Lower lobe of right lung (tissue), 2 donors: Measurements from ENCODE around the gene KCNQ1. TPM values are rescaled to one million over a fixed set of nuclear protein-coding genes. Genes with fewer than 3 reads are reported as not detected.

Experiments used
- ATAC-seq, 2 donors: fragments of 200-7000 bp; cut with Tn5 transposase; one replicate each; pipeline ENCODE4 v1.9.1; 2020 to 2022; ENCODE audit warnings: mild to moderate bottlenecking in 2 of 2, moderate library complexity in 2 of 2
- DNase-seq: peaks from one replicate; pipeline ENCODE4 v3.0.0-alpha.2; 2020
- H3K27ac ChIP-seq: fragments of 200-600 bp; one replicate; pipeline ENCODE4 v1.8.0; 2022
- H3K27me3 ChIP-seq: fragments of 200-600 bp; one replicate; pipeline ENCODE4 v1.8.0; 2022; ENCODE audit warnings: low read depth
- H3K36me3 ChIP-seq: fragments of 200-600 bp; one replicate; pipeline ENCODE4 v1.8.0; 2022; ENCODE audit warnings: mild to moderate bottlenecking
- H3K4me1 ChIP-seq: fragments of 200-600 bp; one replicate; pipeline ENCODE4 v1.8.0; 2022
- H3K4me3 ChIP-seq: fragments of 200-600 bp; one replicate; pipeline ENCODE4 v1.8.0; 2022; ENCODE audit warnings: mild to moderate bottlenecking
- H3K9me3 ChIP-seq: fragments of 200-600 bp; one replicate; pipeline ENCODE4 v1.8.0; 2022
- intact Hi-C: fragments of 100-400 bp; cut with DNase I; formaldehyde crosslinking; loops from one replicate; pipeline ENCODE4 v1.11.0; 2022
- total RNA-seq: library from RNA; stranded (reverse); fragmentation: NEBNext Ultra II Directional; extraction: Animal tissue kit (Norgen Biotek cat#: 25700); gene quantifications from one replicate; pipeline ENCODE4 v1.2.1, GENCODE V29; 2021
- TF ChIP-seq, protein P1 (sequence below): fragments of 200-600 bp; IDR thresholded peaks from one replicate; pipeline ENCODE4 v1.8.0; 2022; ENCODE audit warnings: antibody characterized with exemption, mild to moderate bottlenecking
- donor health status: DM: no; HTN: yes; CAD: no; lungs with severe emphysema.

The KCNQ1 gene
- total RNA-seq, 1 donor from 2014 or later: 51.0 TPM

DNA sequence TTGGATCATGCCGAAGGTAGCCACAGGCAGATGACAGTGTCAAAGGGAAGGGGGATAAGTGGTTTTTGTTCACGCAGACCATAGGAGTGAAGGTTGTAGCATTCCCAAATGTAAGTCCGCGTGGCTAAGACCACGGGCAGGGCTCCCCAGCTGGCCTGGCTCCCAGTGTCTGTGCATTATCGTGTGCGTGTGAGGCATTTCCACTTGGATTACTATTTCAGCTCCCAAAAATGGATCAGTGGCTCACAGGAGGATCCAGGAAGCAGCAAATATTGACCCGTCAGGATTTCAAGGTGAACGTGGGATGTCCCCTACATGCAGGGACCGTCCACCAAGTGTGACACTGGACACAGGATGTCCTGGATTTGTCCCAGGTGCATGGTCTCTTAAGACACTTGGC lies 430.2 kb downstream of the KCNQ1 start:
- peaks cover 12% of the 10 kb centered on the region for H3K27me3 ChIP-seq
- ATAC-seq: no peak
- intact Hi-C loops: no loop called here
- H3K36me3 ChIP-seq: no peaks in the 10 kb centered on the region
- DNase-seq: no peak
- H3K4me1 ChIP-seq: peaks cover 6% of the 10 kb centered on the region
- no peaks in the 10 kb centered on the region for H3K9me3 ChIP-seq
- H3K4me3 ChIP-seq: no peak overlapping the region
- TF ChIP-seq, protein P1, sequence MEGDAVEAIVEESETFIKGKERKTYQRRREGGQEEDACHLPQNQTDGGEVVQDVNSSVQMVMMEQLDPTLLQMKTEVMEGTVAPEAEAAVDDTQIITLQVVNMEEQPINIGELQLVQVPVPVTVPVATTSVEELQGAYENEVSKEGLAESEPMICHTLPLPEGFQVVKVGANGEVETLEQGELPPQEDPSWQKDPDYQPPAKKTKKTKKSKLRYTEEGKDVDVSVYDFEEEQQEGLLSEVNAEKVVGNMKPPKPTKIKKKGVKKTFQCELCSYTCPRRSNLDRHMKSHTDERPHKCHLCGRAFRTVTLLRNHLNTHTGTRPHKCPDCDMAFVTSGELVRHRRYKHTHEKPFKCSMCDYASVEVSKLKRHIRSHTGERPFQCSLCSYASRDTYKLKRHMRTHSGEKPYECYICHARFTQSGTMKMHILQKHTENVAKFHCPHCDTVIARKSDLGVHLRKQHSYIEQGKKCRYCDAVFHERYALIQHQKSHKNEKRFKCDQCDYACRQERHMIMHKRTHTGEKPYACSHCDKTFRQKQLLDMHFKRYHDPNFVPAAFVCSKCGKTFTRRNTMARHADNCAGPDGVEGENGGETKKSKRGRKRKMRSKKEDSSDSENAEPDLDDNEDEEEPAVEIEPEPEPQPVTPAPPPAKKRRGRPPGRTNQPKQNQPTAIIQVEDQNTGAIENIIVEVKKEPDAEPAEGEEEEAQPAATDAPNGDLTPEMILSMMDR: no peak
- H3K27ac ChIP-seq: no peak overlapping the region

DNA sequence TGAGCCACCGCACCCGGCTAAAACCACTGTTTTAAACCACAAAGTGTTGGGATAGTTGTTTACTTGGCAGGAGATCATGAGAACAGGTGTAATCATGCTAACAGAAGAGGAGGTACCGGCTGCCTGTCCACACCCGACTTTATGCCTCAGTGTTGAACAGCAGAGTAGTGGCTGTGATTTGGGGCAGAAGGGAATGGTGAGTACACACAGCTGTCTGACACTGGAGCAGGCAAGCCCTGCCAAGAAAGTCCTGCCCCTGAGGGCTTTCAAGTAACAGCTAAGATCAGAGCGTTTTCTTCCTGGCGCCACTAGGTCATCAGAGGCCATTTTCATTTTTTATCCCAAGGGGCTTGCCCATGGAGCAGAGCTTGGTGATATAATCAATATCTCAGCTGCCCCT lies 432.7 kb downstream of the KCNQ1 start:
- Histone ChIP-seq H3K9me3 (no peaks in the 10 kb centered on the region), H3K27me3 (no peaks in the 10 kb centered on the region), H3K27ac (no peak overlapping the region), H3K4me3 (no peak overlapping the region), H3K4me1 (peaks cover 3% of the 10 kb centered on the region), H3K36me3 (no peaks in the 10 kb centered on the region)
- intact Hi-C loops: no loop called here
- ATAC-seq (peak; percentile 21 to 25), DNase-seq (no peak)
- TF ChIP-seq, protein P1: no peak

DNA sequence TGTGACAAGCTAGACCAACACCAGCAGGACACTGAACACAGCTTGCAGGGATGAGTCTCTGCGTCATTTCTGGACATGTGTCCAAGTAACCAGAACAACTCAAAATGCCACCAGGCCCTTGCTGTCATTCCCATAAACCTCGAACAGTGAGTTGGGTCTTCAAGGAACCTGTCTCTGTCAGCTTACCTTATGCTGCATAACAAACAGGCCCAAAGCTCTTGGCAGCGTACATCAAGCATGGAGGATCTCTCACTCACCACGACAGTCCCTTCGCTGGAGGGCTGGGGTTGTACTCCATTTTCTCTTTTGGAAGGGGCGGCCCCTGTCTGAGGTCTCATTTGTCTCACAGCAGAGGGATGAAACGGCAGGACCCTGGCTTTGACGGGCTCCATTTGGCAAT lies 434.0 kb downstream of the KCNQ1 start:
- peaks cover 11% of the 10 kb centered on the region for H3K4me1 ChIP-seq
- no peak for DNase-seq
- no peaks in the 10 kb centered on the region for H3K27me3 ChIP-seq
- H3K27ac ChIP-seq: no peak overlapping the region
- no peak for ATAC-seq
- intact Hi-C loops: no loop called here
- H3K9me3 ChIP-seq: no peaks in the 10 kb centered on the region
- H3K36me3 ChIP-seq: no peaks in the 10 kb centered on the region
- TF ChIP-seq, protein P1: no peak
- H3K4me3 ChIP-seq: no peak overlapping the region

DNA sequence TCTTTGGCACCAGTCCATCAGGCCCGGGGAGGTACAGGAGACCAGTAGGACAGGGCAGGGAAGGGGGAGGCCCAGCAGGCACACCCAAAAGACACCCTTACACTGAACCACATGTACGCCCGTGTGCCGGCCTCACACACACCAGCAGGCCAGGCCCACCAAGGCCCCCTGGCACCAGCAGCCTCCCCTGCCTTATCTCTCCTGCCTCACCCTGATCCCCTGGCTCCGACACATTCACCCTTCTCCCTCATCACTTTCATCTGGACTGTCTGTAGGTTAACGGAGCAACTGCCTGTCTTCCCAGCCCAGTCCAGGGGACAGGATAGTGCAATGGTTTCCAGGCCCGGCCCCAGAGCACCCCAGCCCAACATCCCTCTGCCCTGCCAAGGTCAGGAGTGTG lies 435.8 kb downstream of the KCNQ1 start:
- ATAC-seq (no peak), DNase-seq (no peak)
- Histone ChIP-seq H3K9me3 (no peaks in the 10 kb centered on the region), H3K4me1 (peaks cover 16% of the 10 kb centered on the region), H3K27me3 (no peaks in the 10 kb centered on the region), H3K4me3 (no peak overlapping the region), H3K27ac (no peak overlapping the region), H3K36me3 (no peaks in the 10 kb centered on the region)
- TF ChIP-seq, protein P1: no peak
- intact Hi-C loops: no loop called here

DNA sequence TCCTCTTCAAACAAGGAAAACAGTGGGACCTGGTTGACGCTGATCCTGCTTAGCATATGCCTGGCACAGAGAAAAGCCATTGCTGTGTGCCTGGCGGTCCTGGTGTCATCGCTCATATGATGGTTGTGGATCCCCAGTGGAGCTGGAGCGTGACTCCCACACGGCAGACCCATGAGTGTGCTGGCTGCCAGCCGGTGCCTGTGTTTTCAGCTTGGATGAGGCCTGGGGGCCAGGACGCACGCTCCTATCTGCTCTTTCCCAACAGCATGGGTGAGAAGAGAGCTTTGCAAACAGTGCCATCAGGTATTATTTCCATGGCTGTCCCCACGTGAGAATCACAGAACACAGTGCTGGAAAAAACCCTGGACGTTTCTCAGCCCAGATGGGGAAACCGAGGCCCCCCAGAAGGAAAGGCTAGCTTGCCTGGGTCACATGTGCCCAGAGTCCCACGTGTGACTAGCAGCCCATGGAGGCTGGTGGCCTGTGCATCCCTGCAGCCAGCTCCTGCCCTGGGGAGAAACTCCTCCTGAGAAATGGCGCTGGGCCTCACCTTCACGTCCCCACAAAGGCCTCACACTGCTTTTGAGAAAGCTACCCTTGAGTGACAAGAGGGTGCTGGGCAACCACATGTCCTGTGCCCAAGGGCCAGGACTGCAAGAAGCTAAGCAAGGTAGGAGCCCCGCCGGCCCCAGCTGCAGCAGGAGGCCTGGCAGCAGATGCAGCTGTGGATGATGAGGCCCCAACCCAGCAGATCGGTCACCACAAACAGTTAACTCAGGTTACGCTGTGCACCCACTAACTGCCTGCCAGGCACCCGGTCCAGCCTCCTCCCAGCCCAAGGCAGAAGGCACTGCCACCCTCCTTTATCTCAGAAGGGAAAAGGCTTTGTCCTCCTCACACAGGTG lies 436.5 kb downstream of the KCNQ1 start:
- no peaks in the 10 kb centered on the region for H3K9me3 ChIP-seq
- H3K27ac ChIP-seq: no peak overlapping the region
- H3K36me3 ChIP-seq: no peaks in the 10 kb centered on the region
- intact Hi-C loops: no loop called here
- TF ChIP-seq, protein P1: no peak
- no peak overlapping the region for H3K4me3 ChIP-seq
- H3K4me1 ChIP-seq: peaks cover 18% of the 10 kb centered on the region
- no peak for ATAC-seq
- no peaks in the 10 kb centered on the region for H3K27me3 ChIP-seq
- DNase-seq: no peak
